GM12873 (cell line): ENCODE measurements around the gene CNKSR3.

ENCODE experiments used
- TF ChIP-seq, protein P1 (sequence below): IDR thresholded peaks from 2 replicates; pipeline ENCODE4 v1.5.1; 2012; ENCODE audit warnings: low read depth, mild to moderate bottlenecking, moderate library complexity, low read length, control low read depth; ENCODE audit not compliant: insufficient read depth; ENCODE audit errors: missing control alignments

CNKSR3 gene

DNA sequence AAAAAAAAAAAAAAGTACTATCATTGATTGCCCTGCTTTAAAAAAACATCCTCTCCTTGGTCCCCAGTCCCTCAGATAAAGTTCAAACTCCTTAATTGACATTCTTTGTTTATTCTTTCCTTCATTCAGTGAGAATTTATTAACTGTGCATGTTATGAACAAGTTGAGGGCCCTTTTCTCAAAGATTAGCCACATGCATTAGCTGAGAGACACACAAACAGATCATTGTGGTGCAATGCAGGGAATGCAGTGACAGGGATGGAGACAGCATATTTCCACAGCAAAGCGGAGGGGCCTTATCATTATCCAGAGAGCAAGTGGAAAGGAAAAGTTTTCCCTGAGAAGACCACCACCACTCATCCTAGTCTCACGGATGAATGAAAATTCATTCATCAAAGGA, 132.0 kb downstream of the CNKSR3 start:
- TF ChIP-seq, protein P1, sequence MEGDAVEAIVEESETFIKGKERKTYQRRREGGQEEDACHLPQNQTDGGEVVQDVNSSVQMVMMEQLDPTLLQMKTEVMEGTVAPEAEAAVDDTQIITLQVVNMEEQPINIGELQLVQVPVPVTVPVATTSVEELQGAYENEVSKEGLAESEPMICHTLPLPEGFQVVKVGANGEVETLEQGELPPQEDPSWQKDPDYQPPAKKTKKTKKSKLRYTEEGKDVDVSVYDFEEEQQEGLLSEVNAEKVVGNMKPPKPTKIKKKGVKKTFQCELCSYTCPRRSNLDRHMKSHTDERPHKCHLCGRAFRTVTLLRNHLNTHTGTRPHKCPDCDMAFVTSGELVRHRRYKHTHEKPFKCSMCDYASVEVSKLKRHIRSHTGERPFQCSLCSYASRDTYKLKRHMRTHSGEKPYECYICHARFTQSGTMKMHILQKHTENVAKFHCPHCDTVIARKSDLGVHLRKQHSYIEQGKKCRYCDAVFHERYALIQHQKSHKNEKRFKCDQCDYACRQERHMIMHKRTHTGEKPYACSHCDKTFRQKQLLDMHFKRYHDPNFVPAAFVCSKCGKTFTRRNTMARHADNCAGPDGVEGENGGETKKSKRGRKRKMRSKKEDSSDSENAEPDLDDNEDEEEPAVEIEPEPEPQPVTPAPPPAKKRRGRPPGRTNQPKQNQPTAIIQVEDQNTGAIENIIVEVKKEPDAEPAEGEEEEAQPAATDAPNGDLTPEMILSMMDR: no peak

DNA sequence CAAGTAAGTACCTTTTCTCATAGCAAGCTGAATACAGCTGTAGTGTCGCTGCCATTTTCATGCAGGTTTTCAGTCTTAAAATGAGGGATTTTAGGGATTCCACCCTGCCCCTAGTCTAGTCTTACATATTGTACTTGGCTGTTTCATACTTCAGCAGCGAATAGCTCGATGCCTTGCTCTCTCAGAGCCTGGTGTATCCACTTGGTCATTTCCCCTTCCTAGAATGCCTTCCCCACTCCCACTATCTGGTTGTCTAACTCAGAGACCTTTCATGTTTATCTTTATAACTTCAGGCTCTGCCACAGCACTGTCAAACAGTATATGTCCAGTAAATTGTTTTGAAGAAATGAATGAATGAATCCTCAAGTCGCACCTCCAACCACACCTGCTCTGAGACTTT, 132.8 kb downstream of the CNKSR3 start:
- TF ChIP-seq, protein P1: no peak

DNA sequence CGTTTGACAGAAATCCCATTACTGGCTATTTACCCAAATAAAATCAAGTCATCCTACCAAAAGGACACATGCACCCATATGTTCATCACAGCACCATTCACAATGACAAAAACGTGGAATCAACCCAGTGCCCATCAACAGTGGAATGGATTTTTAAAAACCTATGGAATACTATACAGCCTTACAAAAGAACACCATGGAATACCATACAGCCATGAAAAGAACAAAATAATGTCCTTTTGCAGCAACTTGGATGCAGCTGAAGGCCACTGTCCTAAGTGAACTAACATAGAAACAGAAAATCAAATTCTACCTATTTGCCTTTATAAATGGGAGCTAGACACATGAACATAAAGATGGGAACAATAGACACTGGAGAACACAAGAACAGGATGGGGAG, 136.5 kb downstream of the CNKSR3 start:
- TF ChIP-seq, protein P1: no peak

DNA sequence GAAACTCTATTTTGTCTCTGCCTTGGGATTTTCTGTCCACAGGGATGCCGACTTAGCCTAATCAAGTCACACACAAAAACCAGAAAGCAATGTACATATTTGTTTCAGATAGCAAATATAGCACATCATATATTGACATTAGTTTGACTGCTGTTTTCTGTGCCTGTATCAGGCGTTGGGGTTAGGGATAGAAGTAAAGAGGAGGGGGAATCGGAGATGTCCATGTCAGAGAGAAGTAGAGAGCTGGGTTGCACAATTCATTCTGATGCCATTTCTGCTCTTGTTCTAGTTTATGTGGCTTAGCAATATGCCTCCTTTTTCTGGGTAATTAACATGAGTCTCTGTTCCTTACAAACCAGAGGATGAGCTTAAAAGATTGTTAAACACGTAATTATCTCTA, 139.2 kb downstream of the CNKSR3 start:
- TF ChIP-seq, protein P1: no peak

DNA sequence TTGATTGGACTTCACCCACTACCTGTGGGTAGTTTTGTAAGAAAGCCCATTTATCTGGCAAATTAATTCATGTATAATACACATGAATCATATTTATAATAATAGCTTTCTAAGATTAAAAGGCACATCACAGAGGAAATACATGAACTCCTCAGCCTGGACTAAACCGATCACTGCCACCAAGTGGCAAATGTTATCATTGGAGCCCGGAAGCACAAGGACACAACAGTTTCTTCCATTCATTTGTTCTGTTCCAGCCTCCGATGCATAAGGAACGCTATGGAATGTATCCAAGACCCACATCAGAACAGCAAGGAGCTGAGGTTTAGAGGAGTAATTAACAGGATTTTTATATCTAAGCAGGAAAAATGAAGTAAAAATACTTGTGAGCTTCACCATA, 139.9 kb downstream of the CNKSR3 start:
- TF ChIP-seq, protein P1: peak; percentile 50

DNA sequence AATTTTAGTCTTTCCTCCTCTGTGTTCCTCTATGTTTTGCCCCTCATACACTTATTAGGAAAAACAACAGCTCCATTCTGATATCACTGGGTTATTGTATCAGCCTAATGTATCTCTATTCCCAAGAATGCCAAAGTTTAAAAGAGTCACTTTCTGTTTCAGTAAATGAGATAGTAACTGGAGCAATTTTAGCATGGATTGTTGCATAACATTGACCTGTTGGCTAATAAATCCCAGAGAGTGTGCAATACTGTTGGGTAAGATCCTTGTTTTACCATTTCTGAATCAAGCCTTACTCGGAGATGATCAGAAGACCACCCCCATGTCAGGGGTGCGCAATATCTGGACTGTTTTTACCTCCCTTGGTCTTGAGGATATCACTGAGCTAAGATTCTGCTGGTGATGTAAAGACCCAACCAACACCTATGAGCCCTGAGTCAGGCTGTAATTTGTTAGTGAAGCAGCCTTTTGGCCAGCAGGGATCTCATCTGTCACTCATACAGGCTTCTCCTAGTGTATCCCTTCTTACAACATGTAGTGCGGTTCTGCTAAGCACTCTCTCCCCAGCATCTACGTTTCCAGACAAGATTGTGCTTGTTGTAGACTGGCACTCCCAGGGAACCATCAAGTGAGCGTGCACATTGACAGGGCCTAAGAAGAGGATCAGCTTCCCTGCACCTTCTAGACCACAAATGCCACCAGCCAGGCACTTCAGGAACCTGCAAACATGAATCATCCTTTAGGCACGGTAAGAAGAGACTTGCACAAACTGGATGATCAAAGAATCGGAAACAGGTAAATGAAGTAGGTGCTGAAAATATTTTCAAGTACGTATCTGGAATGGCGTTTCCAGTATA, 142.4 kb downstream of the CNKSR3 start:
- TF ChIP-seq, protein P1: no peak

DNA sequence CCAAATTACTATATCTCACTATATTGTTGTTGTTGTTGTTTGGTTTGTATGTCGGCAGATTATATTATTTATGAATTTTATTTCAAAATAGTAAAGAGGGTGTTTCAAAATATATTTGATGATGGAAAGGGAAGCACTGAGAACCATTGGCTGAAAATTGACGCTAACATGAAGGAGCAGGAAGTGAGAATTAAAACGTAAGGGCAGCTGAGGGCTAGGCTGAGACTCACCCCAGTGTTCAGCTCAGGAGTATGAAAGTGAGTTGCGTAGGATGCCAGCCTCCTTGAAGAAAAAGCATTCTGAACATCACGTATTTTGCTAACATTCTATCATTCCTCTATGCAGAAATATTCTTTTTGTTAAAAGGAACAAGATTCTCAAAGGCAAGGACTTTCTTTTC, 143.1 kb downstream of the CNKSR3 start:
- TF ChIP-seq, protein P1: no peak
